HL-60 (cell line): ENCODE measurements around the gene MAP2K5.

ENCODE experiments used
- GABPA ChIP-seq: IDR thresholded peaks from 2 replicates; pipeline ENCODE4 v1.6.1; 2012; ENCODE audit warnings: low read depth
- POLR2AphosphoS5 ChIP-seq: IDR thresholded peaks from 2 replicates; pipeline ENCODE4 v1.6.1; 2012; ENCODE audit warnings: low read depth
- TF ChIP-seq, protein P1 (sequence below): IDR thresholded peaks from one replicate; pipeline ENCODE4 v1.5.1; 2011; ENCODE audit warnings: low read length, control low read depth, inconsistent platforms; ENCODE audit not compliant: insufficient read depth
- TF ChIP-seq, protein P2 (sequence below): IDR thresholded peaks from 2 replicates; pipeline ENCODE4 v1.6.1; 2012; ENCODE audit warnings: low read depth; ENCODE audit not compliant: insufficient replicate concordance

DNA sequence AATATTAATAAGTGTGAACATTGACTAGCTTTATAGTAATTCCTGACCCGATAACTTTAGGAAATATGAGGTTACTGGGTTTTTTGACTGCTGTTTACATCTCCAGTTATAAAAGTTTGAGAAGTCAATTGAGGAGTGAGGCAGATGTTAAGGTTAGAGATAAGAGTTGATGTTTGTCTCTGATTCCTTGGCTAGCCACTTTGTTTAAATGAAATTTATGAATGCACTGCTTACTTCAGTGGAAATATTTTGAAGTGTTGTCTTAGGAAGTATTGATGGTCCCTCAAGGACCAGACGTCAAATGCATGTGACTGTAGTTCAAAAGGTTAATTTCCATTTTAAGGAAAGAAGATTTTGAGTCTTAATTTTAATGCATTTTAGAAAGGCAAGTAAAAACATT is 41.7 kb downstream of the MAP2K5 start:
- TF ChIP-seq, protein P1, sequence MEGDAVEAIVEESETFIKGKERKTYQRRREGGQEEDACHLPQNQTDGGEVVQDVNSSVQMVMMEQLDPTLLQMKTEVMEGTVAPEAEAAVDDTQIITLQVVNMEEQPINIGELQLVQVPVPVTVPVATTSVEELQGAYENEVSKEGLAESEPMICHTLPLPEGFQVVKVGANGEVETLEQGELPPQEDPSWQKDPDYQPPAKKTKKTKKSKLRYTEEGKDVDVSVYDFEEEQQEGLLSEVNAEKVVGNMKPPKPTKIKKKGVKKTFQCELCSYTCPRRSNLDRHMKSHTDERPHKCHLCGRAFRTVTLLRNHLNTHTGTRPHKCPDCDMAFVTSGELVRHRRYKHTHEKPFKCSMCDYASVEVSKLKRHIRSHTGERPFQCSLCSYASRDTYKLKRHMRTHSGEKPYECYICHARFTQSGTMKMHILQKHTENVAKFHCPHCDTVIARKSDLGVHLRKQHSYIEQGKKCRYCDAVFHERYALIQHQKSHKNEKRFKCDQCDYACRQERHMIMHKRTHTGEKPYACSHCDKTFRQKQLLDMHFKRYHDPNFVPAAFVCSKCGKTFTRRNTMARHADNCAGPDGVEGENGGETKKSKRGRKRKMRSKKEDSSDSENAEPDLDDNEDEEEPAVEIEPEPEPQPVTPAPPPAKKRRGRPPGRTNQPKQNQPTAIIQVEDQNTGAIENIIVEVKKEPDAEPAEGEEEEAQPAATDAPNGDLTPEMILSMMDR = no peak
- TF ChIP-seq POLR2AphosphoS5 (no peak), GABPA (no peak)
- TF ChIP-seq, protein P2, sequence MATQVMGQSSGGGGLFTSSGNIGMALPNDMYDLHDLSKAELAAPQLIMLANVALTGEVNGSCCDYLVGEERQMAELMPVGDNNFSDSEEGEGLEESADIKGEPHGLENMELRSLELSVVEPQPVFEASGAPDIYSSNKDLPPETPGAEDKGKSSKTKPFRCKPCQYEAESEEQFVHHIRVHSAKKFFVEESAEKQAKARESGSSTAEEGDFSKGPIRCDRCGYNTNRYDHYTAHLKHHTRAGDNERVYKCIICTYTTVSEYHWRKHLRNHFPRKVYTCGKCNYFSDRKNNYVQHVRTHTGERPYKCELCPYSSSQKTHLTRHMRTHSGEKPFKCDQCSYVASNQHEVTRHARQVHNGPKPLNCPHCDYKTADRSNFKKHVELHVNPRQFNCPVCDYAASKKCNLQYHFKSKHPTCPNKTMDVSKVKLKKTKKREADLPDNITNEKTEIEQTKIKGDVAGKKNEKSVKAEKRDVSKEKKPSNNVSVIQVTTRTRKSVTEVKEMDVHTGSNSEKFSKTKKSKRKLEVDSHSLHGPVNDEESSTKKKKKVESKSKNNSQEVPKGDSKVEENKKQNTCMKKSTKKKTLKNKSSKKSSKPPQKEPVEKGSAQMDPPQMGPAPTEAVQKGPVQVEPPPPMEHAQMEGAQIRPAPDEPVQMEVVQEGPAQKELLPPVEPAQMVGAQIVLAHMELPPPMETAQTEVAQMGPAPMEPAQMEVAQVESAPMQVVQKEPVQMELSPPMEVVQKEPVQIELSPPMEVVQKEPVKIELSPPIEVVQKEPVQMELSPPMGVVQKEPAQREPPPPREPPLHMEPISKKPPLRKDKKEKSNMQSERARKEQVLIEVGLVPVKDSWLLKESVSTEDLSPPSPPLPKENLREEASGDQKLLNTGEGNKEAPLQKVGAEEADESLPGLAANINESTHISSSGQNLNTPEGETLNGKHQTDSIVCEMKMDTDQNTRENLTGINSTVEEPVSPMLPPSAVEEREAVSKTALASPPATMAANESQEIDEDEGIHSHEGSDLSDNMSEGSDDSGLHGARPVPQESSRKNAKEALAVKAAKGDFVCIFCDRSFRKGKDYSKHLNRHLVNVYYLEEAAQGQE = no peak
